Mammary epithelial cell (primary cell): ENCODE results near the gene CCNI.

Experiments used
- CTCF ChIP-seq, 2 donors: IDR thresholded peaks in 1 of 2; conservative IDR thresholded peaks in 1 of 2; 2 replicates each; pipeline ENCODE4 v1.5.1; 2011 to 2012; ENCODE audit warnings: inconsistent platforms in 2 of 2, low read length in 2 of 2, mild to moderate bottlenecking in 2 of 2, control low read depth in 1 of 2, low read depth in 1 of 2; ENCODE audit not compliant: insufficient read depth in 1 of 2; ENCODE audit errors: extremely low read depth in 1 of 2
- EZH2 ChIP-seq: IDR thresholded peaks from 2 replicates; pipeline ENCODE4 v1.6.1; 2012; ENCODE audit warnings: low read length, inconsistent platforms, borderline replicate concordance

- TF ChIP-seq CTCF (conservative IDR thresholded peaks at IDR 0.05 in 1 of 2, IDR thresholded peaks at IDR 0.05 in 1 of 2; ENCODE audit: extremely low read depth in 1 of 2, insufficient read depth in 1 of 2, low read depth in 1 of 2, low read length in 2 of 2) (no peak), EZH2 (no peak)
Observed at GRCh38 chr4:77074381-77074831, 1.4 kb downstream of the CCNI start.
